ENCODE measurements around the gene EHD1.

DNA sequence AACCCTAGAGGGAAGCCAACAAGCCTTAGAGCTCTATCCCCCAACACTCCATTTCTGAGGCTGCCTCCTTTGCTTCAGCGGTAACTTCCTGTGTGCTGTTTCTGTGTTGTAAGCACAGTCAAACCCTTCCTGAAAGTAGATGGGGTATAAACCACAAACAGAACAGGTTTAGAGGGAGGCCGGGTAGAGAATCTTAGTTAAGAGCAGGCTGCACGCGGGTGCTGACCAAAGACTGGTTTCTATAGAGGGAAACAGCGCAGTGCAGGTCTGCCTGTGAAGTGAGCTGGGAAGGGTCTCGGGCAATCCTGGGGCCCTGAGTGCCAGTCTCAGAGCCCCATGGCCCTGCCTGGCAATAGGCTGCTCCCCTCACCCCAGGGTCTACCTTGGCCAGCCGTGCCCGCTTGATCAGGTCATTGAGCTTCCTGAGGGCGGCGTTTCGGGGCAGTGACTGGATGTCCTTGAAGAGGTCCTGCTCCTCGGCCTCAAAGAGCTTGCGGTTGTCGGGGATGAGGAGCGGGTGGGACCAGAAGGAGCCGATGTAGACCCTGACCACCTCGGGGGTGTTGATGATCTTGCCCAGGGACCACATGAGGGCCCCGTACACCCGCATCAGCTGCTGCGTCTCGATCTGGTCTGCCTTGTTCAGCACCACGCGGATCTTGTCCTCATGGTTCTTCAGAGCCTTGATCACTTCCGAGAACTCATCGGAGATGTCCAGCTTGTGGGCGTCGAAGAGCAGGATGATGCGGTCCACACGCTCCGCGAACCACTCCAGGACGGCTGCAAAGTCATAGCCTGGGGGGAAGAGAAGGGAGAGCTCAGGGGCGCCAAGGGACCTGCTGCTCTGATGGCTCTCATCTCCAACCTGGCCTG lies 18.6 kb downstream of the EHD1 start:
- TF ChIP-seq, protein P1, sequence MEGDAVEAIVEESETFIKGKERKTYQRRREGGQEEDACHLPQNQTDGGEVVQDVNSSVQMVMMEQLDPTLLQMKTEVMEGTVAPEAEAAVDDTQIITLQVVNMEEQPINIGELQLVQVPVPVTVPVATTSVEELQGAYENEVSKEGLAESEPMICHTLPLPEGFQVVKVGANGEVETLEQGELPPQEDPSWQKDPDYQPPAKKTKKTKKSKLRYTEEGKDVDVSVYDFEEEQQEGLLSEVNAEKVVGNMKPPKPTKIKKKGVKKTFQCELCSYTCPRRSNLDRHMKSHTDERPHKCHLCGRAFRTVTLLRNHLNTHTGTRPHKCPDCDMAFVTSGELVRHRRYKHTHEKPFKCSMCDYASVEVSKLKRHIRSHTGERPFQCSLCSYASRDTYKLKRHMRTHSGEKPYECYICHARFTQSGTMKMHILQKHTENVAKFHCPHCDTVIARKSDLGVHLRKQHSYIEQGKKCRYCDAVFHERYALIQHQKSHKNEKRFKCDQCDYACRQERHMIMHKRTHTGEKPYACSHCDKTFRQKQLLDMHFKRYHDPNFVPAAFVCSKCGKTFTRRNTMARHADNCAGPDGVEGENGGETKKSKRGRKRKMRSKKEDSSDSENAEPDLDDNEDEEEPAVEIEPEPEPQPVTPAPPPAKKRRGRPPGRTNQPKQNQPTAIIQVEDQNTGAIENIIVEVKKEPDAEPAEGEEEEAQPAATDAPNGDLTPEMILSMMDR (conservative IDR thresholded peaks at IDR 0.05; ENCODE audit: low read length), result no peak
- TF ChIP-seq EZH2phosphoT487 (IDR thresholded peaks at IDR 0.05; ENCODE audit: borderline replicate concordance, low read depth, low read length), result no peak

Measured in OCI-LY7 (cell line).